KOPT-K1 (cell line): Measurements from ENCODE around the gene TYW1B.
"Not testable (repeated sequence)": the region's sequence is repeated elsewhere in the genome, so short reads cannot be mapped to it uniquely, and the experiment has no call there.

Experiments
- H3K27ac ChIP-seq: fragments of 200-600 bp; sonication (generic); 2 replicates; pipeline ENCODE4 v1.5.1; 2016; ENCODE audit warnings: antibody characterized with exemption, mild to moderate bottlenecking, low read depth, low read length; ENCODE audit not compliant: poor library complexity, severe bottlenecking
- H3K36me3 ChIP-seq: fragments of 200-600 bp; sonication (generic); 2 replicates; pipeline ENCODE4 v1.5.1; 2017; ENCODE audit warnings: antibody characterized with exemption, mild to moderate bottlenecking, low read length, moderate library complexity; ENCODE audit not compliant: insufficient read depth
- H3K9me3 ChIP-seq: fragments of 200-600 bp; sonication (generic); 2 replicates; pipeline ENCODE4 v1.5.1; 2017; ENCODE audit warnings: antibody characterized with exemption, low read length, mild to moderate bottlenecking; ENCODE audit not compliant: insufficient read depth, poor library complexity, severe bottlenecking

TYW1B gene

DNA sequence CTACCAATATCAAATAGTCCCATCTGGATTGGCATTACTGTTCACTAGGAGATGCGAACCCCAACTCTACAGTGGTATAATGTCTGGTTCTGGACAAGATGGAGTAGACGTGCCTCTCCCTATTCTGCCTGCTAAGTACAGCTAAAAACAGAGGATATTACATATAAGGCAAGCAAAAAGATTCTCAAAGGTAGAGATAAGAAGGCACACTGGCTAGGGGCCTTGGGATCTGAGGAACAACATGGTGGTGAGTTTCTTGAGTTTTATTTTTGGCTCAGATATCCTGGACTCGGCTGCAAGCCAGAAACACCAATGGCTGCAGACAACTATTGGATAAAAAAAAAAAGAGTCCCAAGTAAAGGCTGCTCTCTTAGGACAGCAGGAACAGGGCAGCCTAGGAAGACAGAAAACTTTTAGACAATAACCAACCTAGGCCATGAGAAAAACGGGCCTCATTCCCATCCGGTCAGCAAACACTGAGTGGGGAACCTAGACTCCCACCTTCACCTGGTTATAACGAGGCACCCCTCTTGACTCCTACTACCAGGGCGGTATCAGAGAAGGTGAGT, 222.1 kb downstream of the TYW1B start:
- H3K27ac ChIP-seq, H3K9me3 ChIP-seq, H3K36me3 ChIP-seq: not testable (repeated sequence)

DNA sequence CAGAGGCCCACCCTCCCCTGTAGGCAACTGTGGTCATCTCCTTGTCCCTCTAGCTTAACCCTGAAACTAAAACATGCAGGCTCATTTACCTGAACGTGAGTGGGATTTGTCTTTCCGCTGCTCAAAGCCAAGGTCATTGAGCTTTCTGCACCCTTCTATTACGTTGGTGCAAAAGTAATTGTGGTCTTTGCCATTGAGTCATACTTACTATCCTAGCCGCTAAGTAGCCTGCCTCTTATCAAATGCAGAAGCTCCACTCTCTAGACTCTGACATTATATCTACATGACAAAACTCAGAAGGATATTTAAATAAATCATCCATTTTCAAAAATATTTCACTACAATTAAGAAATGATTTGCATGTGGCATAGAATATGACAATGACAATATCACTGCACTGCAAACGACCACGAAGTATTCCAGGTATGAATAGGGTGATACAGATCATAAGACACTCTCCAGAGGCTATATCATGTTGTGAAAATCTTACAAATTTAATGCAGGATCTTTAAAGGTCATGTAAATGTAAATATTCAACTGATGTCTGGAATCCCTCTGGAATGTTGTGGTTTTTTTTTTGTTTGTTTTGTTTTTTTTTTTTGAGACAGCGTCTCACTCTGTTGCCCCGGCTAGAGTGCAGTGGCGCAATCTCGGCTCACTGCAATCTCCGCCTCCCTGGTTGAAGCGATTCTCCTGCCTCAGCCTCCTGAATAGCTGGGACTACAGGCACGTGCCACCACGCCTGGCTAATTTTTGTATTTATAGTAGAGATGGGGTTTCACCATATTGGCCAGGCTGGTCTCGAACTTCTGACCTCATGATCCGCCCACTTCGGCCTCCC, 223.0 kb downstream of the TYW1B start:
- not testable (repeated sequence) for H3K27ac ChIP-seq

DNA sequence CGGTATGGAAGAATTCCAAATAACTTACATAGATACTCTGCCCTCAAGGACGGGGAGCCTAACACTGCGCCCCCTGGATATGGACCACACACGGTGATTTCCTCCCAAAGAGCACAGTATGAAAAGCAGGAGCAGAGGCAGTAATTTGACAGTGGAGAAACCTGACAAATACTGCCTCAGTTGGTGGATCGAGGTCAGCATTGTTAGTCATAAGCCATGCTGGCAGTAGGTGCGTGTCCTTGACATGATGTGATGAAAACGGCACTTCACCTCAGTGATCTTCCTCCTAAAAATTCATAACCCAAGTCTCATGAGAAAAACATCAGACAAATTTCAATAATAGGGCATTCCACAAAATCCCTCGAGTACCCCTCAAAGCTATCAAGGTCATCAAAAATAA, 224.5 kb downstream of the TYW1B start:
- H3K27ac ChIP-seq, H3K36me3 ChIP-seq, H3K9me3 ChIP-seq: not testable (repeated sequence)

More for the DNA sequence above, 223.0 kb downstream of the TYW1B start:
- not testable (repeated sequence) for H3K9me3 ChIP-seq, H3K36me3 ChIP-seq

DNA sequence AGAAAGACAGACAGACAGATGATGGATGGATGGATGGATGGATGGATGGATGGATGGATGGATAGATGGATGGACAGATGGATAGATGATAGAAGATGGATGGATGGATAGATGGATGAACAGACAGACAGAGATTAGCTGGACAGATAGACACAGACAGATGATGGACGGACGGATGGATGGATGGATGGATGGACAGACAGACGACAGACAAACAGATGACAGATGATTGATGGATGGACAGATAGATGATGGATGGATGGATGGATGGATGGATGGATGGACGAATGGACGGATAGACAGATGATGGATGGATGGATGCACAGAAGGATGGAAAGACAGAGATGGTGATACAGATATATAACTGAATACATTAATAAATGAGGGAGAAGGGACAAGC, 224.9 kb downstream of the TYW1B start:
- H3K36me3 ChIP-seq: no peaks in the 10 kb centered on the region

DNA sequence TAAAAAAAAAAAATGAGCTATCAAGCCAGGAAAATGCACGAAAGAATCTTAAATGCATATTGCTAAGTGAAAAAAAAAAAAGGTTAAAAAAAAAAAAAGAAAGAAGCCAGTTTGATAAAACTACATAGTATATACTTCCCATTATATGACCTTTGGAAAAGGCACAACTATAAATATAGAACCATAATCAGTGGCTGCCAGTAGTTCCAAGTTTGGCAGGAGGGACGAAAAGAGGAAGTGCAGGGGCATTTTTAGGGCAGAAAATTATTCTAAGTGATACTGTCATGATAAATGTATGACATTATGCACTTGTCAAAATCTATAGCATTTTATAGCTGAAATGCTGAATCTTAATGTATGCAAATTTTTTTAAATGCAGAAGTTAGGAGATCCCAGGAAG, 226.3 kb downstream of the TYW1B start:
- H3K27ac ChIP-seq, H3K9me3 ChIP-seq, H3K36me3 ChIP-seq: not testable (repeated sequence)

More for the DNA sequence above, 224.9 kb downstream of the TYW1B start:
- H3K9me3 ChIP-seq: no peaks in the 10 kb centered on the region
- no peak overlapping the region for H3K27ac ChIP-seq

DNA sequence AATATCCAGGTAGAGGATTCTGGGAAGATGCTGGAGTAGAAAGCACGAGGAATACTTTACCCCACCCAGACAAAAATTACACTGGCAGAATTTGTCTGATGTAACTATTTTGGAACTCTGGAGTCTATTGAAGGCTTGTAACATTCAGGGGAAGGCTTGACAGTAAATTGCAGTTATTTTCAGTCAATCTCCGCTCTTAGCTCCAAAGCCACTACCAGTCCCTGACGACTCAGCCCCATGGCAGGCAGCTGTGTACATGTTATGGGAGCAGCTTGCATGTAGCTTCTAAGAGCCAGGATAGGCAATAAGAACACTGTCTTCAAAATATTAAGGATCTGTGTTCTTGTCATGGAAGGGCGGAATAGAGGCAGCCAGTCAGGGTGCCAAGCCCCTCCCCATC, 238.0 kb downstream of the TYW1B start:
- H3K27ac ChIP-seq, H3K36me3 ChIP-seq: not testable (repeated sequence)
- peaks cover 27% of the 10 kb centered on the region for H3K9me3 ChIP-seq

DNA sequence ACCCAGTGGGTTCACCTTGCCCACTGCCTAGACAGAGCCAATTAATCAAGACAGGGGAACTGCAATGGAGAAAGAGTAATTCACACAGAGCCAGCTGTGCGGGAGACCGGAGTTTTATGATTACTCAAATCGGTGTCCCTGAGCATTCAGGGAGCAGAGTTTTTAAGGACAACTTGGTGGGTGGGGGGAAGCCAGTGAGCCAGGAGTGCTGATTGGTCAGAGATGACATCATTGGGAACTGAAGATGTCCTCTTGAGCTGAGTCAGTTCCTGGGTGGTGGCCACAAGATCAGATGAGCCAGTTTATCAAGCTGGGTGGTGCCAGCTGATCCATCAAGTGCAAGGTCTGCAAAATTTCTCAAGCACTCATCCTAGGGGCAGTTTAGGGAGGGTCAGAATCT, 240.7 kb downstream of the TYW1B start:
- peaks cover 27% of the 10 kb centered on the region for H3K9me3 ChIP-seq
- H3K36me3 ChIP-seq, H3K27ac ChIP-seq: not testable (repeated sequence)

DNA sequence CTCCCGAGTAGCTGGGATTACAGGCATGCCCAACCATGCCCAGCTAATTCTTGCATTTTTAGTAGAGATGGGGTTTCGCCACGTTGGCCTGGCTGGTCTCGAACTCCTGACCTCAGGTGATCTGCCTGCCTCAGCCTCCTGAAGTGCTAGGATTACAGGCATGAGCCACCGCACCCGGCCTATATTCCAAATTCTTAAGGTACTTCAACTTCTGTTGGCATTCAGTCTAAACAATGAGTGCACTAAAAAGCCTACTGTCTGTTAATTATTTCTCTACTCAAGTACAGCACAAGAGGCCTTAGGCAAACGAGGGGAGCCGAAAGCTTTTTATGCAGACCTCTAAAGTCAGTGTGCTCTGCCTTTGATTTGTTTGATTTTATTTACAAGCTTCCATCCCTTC, 243.4 kb downstream of the TYW1B start:
- not testable (repeated sequence) for H3K9me3 ChIP-seq, H3K27ac ChIP-seq, H3K36me3 ChIP-seq

DNA sequence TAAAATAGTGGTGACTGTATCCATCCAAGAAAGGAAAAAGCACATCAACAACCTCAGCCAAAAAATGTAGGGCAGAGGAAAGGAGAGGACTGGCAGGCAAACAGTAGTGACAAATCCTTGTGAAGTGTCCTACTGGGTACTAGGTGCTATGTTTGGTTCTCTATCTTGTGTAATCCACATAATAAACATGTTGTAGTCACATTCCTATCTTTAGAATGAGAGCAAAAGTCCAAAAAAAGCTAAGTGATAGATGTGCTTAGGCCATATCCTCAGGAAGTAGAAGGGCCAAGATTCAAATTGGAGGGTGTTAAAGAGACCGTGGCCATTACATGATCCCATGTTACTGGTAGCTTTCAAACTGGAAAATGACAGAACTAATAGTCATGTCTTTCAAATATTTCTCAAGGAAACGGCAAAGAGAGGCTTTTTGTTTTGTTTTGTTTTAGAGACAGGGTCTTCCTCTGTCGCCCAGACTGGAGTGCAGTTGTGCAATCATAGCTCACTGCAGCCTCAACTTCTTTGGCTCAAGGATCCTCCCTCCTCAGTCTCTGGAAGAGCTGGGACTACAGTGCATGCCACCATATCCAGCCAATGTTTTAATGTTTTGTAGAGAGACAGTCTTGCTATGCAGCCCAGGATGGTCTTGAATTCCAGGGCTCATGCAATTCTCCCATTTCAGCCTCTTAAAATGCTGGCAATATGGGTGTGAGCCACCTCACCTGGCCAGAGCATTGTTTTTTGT, 244.2 kb downstream of the TYW1B start:
- H3K36me3 ChIP-seq, H3K9me3 ChIP-seq, H3K27ac ChIP-seq: not testable (repeated sequence)

DNA sequence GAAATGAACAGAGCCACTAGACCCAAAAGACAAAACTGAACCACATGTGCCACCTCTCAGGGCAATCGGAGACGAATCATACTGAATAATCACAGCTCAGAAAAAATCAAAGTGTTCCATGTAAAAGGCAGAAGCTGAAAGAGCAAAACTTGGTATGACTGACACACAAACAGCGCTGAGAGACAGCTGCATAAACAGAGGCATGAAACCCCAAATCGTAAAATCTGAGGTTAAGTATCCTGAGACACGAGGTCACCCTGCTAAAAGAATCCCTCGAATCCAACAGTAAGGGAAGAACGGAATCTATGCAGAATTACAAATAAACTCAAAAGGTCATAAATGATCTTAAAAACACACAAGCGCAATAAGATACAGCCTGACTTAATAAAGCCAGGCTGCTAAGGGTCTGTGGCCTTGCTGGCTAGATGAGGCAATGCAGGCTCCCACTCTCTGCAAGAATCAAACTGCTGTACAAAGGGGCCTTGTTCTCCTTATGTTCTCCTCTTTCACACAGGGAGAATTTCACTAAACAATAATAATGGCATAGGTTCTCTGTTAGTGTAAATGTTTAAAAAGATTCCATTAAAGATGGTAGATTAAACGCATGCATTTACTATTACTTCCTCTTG, 247.7 kb downstream of the TYW1B start:
- not testable (repeated sequence) for H3K9me3 ChIP-seq, H3K36me3 ChIP-seq, H3K27ac ChIP-seq

DNA sequence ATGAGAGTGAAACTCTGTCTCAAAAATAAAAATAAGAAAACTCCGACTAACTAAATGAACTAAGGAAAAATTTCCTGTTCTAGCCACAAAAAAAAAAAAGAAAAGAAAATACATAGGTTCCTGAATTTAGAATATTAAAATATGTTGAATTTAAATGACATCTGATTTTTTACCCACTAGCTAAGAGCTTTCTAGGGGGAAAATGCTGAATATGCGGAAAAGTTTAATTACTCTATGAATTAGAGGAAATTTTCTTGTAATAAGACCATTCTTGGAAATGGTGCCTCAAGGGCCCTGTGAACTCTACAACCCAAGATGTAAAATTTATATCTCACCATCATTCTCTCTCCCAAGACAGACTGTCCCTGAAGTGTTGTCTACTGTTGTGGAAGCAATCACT, 250.9 kb downstream of the TYW1B start:
- Histone ChIP-seq H3K9me3 (no peaks in the 10 kb centered on the region), H3K27ac (no peak overlapping the region), H3K36me3 (no peaks in the 10 kb centered on the region)

DNA sequence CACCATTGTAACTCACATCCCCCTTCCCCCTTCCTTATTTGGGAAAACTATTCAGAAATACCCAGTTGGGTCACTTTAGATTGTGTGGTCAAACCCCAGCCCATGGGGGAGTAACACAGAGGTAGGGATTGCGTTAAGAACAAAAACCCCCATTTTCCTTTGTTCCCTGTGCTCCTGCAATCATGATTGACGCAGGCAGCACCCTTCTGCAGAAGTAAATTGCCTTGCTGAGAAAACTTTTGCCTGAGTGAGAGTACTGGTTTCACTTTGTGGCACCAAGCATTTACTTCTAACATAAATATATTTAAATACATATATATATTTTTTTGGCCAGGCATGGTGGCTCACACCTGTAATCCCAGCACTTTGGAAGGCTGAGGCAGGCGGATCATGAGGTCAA, 266.0 kb downstream of the TYW1B start:
- peaks cover 13% of the 10 kb centered on the region for H3K9me3 ChIP-seq
- H3K27ac ChIP-seq, H3K36me3 ChIP-seq: not testable (repeated sequence)

DNA sequence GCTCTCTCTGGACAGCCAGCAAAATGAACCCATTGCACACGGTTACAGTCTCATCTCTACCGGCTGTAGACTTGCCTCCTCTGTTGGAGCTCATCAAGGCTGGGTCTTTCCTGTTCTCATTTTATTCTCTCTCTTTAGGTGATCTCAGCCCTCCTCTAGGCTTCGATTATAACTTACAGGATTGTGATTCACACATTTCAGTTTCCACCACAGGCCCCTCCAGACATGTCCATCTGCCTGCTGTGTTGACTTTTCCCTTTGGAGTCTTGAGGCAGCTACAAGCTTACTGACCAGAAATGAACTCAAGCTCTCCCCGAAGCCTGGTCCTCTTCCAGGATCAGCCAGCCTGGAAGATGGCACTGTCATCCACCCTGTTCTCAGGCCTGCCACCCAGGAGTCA, 268.5 kb downstream of the TYW1B start:
- H3K36me3 ChIP-seq, H3K27ac ChIP-seq: not testable (repeated sequence)
- H3K9me3 ChIP-seq: peaks cover 13% of the 10 kb centered on the region

DNA sequence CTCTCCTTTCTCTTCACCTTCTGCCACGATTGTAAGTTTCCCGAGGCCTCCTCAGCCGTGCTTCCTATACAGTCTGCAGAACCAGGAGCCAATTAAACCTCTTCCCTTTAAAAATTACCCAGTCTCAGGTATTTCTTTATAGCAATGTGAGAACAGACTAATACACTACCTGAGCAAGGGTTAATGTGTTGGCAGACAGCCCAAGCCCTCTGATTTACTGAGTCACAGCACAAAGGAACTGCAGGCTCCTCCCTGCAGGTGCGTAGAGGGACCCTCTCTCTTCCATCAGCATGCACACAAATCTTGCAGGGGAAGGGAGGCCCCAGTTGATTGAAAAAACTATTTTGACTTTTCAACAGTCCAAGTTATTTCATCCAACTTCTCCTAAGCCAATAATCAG, 271.3 kb downstream of the TYW1B start:
- H3K36me3 ChIP-seq, H3K9me3 ChIP-seq, H3K27ac ChIP-seq: not testable (repeated sequence)

DNA sequence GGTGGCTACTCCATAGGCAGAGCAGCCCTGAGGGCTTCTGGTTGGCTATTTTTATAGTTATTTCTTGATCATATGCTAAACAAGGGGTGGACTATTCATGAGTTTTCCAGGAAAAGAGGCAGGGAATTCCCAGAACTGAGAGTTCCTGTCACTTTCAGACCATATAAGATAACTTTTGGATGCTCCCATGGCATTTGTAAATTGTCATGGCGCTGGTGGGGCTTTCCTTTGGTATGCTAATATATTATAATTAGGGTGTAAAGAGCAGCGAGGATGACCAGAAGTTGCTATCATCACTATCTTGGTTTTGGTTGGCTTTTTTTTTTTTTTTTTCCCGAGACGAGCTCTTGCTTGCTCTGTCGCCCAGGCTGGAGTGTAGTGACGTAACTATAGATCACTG, 272.8 kb downstream of the TYW1B start:
- not testable (repeated sequence) for H3K27ac ChIP-seq, H3K36me3 ChIP-seq, H3K9me3 ChIP-seq
